CD4-positive, alpha-beta T cell treated with Interleukin-17A for 1 hour (primary cell): ENCODE measurements around the gene AATK.

Experiments
- DNase-seq: peaks from one replicate; pipeline ENCODE4 v3.0.0-alpha.2; 2020

AATK gene

DNA sequence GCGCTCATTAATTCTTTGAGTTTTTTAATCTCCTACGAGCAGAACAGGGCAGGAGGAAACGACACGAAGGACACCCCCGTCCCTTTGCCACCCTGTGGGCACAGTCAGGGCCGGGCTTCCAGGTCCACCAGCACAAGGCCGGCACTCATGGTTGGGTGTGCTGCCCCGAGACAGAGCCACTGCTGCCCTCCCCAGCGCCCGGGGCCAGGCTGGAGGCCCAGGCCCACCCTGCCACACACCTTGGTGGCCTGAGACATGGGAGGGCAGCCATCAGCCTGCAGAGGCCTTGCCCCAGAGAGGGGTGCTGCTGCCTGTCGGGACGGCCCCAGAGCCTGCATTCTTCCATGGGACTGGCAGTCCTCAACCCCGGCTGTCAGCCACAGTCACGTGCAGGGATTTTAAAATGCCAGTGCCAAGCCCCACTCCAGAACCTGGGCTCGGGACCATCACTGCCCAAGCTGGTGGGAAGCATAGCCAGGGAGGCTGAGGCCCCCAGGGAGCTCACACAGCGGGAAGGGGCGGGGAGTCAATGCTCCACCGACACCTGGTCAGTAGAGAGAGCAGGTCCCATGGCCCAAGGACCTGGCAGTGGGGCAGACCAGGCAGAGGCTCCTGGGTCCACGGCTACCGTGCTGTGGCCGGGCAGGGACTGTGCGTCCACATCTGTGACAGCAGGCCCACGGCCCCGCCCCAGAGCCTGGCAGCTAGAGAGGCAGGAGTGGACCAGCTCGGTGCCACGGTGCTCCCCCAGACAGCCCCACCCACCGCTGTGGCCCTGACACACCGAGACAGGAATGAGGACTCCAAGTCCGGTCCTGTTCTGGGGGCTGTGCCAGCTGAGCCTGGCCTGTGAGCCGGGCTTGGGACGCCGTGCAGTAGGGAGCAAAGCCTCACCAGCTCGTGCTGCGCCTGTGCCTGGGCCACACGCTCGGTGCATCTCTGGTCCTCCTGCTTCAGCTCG is 29.2 kb upstream of the AATK start:
- DNase-seq = no peak

DNA sequence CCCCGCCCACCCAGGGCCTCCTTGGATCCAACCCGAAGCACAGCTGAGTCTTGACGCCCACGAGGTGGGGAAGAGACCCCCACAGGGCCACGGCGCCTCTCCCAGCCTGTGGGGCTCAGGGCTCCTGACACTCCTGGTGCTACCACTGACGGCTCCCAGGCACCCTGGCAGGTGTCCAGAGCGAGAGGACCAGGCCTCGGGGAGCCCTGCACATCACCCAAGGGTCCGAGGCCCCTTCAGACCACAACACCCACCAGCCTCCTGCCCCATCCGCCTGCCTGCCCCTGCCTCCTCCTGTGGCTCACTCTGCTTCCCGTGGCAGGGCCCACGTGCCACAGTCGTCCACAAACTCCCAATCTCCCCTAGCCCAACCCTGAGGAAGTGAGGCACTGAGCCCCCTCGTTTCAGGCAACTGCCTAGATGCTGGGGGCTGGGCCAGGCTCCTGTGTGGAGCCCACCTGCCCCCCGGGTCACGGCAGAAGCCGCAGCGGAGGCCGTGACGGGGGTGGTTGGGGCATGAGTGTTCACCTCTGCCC is 28.3 kb upstream of the AATK start:
- no peak for DNase-seq

DNA sequence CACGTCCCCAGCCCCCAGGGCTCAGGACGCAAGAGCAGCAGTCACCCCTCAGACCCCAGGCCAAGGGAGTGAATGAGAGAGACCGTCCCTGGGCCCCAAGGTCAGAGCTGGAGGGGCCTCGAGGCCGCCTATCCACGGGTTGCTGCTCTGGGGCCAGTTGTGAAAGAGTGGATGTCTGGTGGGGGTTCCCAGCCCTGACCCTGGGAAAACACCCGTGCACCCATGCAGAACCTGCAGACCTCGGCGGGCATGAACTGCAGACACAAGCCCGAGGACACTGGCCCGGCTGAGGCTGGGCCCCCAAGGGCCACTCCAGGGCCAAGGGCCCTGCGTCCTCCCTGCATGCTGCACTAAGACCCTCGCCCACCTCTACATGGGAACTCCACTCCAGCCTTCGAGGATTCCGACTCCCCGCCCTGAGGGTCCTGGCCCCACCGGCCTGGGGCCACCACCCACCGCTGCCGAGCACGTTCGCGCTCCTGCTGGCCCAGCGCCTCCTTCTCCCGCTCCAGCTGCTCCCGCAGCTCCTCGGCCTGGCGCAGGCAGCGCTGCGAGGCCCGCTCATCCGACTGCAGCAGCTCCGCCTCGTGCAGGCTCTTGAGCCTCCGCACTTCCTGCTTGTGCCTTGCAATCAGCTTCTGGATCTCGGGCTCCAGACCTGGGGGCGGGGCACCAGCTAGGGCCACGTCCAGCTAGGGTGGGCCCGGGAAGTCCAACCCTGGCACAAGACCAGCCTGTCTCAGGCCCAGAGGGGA is 27.6 kb upstream of the AATK start:
- no peak for DNase-seq

DNA sequence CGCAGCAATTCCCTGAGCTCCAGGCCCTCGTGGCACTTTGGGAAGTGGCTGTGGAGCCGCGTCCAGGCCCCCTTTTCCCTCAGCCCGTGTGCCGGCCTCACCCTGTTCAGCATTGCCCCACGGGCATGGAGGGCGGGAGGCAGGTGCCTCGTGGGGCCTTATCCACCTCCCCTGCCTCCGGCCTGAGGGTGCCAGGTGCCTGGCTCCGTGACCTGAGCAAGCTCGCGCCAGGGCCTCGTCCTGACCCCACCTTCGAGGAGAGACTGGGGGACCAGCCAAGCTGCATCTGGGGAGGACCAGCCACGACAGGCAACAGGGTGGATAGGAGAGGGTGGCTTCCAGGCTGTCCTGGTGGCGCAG is 27.0 kb upstream of the AATK start:
- no peak for DNase-seq

DNA sequence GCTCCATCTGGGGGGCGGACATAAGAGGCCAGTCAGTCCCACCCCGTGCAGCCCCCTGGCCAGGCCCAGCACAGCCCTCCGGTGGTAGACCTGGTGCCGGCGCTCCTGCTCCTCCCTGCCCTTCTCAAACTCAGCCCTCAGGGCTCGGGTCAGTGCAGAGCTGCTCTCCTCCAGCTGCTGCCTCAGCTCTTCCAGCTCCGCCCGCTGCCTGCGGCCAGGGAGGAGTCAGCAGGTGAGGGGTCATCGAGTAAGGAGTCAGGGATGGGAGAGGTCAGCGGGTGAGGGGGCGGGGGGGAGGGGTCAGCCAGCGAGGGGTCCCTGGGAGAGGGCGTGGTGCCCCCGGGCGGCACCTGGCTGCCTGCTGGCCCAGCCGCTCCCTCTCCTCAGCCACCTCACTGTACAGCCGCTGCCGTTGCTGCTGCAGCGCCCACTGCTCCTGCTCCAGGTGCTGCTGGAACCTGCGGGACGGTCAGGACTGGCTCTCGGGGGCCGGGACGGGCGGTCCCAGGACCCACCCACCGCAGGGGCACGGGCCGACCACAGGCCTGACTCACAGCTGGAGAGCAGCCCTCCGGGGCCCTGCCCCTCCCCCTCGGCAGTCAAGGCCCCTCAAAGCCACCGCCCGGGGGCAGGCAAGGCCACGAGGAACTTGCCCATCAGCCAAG is 26.5 kb upstream of the AATK start:
- no peak for DNase-seq

DNA sequence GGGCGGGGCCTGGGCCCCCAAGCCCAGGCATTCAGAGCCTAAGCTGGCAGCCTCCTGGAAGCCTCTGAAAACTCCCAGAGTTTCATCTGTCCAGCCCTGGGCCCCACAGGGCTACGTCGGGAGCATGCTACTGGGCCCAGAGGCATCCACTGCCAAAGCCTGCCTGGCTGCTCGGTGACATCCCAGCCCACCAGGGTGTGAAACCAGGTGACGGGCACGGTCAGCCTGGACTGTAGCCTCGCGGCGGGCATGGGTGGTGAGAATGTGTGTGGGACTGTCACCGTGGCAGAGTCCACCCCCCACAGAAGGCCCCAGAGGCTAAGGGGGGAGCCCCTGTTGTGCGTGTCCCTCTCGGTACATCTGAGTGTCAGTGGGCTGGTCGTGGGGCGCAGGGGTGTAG is 25.6 kb upstream of the AATK start:
- DNase-seq = no peak

DNA sequence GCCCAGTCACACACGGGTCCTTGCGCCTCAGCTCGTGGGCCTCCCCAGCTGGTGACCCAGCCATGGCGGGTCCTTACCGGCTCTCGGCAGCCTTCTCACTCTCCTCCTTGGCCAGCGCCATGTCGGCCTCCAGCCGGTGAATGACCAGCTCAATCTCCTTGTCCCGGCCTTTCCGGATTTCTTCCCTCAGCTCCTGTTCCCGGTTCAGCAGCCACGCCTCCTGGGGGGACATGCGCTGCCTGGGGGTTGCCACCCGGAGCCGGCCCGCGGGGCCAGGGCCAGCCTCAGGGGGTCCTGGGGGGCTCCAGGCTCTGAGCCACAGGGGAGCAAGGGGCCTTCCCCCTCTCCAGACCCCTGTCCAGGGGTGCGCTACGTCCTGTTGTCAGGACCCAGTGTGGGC is 25.1 kb upstream of the AATK start:
- DNase-seq = no peak

DNA sequence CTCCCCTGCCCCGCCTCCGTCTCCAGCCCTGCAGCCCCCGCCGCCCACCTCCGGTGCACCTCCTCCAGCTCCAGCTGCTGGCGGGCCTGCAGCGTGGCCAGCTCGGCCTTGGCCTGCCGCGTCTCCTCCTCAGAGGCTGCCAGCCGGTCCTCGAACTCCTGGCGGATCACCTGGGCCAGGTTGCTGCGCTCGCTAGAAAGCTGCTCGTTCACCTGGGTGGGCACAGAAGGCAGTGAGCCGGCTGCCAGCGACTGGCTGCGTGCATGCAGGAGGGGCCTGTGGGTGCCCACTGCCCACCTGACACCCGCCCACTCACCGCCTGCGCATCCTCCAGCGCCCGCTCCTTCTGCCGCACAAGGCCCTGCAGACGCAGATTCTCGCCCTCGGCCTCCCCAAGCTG is 24.6 kb upstream of the AATK start:
- DNase-seq = no peak

DNA sequence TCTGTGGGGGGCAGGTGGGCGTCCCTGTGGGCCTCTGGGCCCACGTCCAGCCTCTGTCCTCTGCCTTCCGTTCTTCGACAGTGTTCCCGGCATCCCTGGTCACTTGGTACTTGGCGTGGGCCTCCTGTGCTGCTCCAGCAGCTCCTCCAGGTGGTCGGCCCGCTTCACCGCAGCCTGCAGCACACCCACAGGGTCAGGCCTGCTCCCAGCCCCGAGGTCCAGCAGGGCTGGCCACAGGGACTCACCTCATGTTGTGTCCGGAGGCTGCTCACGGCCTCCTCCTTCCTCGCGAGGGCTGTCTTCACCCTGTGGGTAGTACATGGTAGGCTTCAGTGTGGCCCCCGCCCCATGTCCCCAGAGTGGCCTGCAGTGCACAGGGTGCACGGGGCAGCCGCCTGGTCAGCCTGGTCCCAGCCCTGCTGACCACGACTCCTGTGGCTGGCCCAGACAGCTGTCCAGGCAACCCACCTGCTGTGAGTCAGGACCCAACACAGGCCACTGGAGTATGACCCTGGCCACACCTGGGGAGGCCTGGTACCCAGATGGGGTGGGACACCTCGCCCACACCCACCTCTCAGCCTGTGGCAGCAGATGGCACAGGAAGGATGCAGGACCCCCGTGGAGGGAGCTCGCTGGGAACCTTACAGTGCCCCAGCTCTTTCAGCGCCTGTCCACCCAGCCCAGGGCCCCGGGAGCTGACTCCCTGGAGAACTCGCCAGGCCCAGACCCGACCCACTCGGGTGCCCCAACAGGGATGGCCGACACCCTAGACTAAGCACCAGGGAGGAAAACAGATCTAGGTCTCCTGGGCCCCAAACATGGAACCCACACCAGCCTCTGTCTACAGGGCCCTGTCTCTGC is 23.9 kb upstream of the AATK start:
- DNase-seq = no peak

DNA sequence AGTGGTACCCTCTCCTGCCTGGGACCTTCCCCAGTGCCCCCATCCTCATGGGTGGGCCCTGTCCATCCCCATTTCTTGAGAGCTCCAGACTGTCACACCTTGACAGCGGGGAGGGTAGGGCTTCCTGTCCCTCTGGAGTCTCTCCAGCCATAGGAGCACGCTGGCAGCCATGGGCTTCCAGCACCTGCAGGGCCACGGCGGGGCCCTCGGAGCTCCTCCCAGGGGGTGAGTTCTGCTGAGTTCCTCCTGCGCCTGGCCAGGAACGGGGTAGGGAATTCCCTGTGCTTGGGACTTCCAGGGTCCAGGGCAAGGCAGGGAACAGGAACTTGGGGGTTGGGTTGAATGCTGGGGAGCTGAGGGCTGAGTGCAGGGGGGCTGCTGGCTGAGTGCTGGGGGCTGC is 23.0 kb upstream of the AATK start:
- no peak for DNase-seq

DNA sequence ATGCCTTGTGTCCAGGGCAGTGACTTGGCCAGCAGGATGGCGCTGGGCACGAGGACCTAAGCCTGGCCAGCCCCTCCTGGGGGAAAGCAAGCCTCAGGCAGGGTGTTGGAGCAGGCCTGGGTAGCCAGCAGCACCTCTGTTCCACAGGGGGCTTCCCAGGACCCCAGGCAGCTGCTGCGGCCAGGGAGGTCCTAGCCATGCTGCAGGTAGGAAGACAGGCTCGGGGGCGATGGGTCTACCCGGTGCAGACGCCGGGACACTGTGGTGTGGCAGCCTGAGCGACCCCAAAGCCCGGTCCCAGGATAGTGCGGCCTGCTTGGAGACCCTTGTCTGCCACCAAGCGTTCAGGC is 22.4 kb upstream of the AATK start:
- DNase-seq = no peak

DNA sequence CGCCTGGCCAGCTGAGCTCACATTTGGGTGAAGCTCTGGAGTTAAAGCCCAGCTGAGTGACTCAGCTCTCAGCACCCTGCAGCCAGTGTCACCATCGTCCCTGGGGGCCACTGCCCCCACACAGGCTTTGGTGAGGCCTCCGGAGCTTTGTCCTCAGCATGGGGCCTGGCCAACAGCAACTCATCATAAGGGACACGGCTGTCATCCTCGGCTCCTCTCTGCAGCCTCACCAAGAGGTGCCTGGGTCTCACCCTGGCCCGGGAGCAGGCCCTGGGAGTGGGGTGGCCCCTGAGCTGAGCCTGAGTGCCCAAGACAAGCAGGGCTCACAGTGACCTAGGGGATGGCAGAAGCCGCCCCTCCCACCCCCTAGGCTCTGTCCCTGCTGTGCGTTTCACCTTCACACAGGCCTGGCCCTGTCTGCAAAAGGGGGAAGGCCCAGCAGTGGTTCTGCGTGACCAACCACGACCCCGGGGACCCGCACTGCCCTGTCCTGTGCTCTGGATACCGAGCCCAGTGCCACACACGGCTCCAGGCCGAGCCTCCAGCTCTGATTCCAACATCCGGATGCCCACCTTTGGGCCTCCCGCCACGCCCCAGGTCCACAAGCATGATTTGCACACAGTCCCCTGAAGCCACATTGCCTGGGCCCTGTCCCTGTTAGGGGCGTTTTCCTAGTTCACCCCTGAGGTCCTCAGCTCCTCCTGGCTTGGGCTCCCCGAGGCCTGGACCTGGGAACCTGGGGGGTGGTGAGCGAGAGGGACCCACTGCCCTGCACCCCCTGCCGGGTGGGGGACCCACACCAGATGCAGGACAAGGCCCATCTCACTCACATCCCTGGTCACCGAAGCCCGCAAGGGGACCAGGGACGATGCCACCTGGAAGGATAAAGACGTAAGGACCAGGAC is 21.8 kb upstream of the AATK start:
- DNase-seq = no peak

DNA sequence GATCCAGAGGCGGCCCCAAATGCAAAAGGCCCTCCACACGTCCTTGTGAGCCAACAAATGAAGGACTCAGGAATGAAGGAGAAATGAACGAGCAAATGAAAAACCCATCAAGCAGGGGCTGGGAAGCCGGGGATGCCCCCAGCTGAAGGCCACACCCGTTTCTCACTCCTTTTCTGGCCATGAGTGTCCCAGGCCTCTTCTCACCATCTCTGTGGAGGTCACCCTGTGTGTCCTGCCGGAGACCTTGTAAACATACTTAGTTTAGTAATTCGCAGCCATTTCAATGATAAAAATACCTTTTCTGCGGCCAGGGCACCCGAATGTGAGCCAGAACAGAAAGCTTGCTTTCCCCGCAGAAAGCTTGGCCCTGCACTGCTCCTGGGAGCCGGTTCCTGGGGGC is 21.1 kb upstream of the AATK start:
- DNase-seq = no peak

DNA sequence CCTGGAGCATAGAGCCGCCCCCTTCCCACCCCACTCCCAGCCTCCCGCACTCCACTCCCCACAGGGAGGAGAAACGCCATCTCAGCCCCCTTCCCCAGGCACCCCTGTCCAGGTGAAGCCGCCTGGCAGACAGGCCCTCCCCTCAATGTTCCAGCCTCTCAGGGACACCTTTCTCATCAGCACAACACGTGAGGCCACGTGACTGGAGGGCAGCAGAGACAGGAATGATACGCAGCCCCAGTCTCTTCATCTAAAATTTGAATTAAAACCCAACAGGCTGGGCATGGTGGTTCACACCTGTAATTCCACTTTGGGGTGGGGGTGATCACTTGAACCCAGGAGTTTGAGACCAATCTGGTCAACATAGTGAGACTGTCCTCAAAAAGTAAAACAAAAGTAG is 20.2 kb upstream of the AATK start:
- DNase-seq = no peak

DNA sequence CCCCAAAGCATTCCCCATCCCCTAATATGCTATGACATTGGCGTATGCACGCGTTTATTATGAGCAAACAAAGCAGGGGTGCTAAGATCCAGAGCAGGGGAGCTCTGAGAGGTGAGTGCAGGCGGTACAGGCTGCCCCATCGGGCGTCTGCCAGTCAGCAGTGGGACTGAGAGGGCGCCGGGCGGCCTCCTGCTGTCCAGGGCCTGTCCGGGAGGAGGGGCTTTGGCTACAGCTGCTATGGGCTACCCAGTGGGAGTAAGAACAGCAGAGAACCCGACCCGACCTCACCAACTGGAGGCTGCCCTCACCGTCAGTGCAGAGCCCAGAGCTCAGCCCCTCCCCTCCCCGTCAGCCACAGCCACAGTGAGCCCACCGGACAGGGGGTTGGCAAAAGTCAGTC is 18.5 kb upstream of the AATK start:
- DNase-seq = no peak

DNA sequence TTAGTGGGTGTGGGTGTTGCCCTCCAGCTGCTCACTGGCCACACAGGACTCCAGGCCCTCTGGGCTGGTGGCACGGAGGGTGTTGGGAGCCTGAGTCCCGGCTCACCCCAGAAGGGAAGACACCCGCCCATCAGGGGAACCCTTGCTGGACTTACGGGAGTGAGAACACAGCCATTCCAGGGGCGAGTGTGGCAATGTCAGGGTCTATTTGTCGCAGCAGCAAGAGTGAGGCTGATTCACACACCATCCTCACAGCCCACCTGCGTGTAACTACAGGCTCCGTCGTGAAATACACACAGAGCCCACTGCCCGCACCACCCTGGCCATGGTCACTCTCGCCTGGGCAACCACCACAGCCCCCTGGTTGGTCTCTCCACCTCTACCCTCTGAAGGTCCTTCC is 17.8 kb upstream of the AATK start:
- no peak for DNase-seq

DNA sequence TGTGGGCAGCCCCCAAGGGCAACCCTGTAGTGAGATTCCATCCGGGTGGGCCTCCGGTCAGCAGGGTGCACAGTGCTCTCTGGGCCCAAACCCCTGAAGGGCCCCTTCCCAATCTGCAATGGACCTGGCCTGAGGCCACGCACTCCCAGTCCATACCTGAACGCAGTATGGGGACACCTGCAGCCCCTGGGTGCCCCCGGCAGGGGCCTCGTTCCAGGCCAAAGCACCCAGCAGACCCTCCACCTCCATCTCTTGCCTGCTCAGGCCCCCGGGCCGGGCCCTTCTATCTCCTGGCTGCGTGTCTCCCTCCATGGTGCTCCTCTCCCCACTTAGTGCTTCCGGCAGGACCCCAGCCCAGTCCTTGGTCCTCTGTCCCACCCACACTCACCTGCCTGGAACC is 17.3 kb upstream of the AATK start:
- no peak for DNase-seq

DNA sequence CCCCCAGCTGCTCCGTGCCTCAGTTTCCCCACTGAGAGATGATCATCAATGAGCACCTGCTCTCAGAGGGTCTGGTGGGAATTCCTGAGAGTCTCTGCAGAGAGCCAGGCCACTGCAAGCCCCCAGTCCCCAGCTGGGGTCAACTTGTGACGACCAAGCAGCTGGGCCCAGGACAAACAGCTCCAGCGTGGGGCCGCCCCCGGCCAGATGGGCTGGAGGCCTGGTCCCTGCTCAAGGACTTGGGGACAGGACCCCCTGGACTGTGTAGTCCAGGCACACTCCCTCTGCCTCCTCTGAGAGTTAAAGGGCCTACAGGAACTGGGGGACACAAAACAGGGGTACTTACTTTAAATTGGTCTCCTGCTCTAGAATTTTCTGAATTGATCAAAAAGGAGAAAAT is 16.6 kb upstream of the AATK start:
- no peak for DNase-seq

DNA sequence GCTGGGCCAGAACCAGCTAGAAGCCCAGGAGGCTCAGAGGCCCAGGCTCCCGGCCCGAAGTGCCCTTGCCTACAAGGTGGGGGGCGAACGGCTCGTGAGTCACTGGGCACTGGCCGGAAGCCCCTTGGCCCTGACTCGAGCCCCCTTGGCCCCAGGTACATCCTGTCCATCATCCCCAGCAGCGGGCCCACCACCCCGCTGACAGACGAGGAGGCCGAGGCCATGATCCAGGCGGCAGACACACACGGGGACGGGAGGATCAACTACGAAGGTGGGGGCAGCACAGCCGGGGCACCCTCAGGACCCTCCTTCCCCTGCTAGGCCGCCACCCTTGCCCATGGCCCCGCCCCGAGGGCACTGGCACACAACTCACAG is 15.8 kb upstream of the AATK start:
- no peak for DNase-seq

DNA sequence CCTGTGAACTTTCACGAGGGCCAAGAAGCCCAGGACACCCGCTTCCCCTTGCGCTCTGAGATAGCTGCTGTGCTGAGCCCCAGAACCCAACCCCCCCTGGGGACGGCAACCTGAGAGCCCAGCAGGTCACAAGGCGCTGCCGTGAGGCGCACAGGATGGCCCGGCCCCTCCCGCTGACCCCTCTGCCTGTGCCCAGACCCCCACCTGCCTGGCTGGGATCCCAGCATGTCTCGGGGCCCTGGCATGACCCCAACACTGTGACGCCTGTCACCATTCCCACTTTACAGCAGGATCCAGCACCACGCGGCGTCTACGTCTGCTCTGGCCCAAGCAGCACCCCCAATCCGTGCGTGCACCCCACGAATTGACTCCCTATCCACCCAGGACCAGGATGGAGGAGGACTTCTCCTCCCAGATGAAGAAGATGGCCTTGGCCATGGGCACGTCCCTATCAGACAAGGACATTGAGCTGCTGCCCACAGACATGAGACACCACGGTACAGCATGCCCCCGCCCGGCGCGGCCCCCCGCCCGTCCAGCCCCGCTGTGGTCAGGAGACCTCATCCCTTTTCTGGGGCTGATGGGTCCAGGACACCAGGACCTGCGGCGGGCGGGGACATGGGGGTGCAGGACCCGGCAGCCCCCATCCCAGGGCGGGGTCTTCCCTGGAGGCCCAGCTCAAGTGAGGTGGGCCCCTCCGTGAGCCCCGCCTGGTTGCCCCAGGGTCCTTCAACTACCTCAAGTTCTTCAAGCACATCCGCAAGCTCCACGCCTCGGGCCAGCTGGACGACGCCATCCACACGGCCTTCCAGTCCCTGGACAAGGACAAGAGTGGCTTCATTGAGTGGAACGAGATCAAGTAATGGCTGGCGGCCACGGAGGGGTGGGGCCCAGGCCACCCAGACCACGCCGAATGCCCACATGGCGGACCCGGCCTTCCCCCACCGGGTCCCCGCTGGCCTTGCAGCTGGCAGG is 15.1 kb upstream of the AATK start:
- DNase-seq = no peak
